PFSK-1 (cell line): ENCODE results near the gene PRR14.

Experiments used
- POLR2AphosphoS5 ChIP-seq: IDR thresholded peaks from 2 replicates; pipeline ENCODE4 v1.6.1; 2012; ENCODE audit warnings: low read depth, mild to moderate bottlenecking, control low read depth, low read length, moderate library complexity
- REST ChIP-seq, 2 experiments: IDR thresholded peaks; 2 replicates each; pipeline versions ENCODE4 v1.6.1 to v1.8.0; 2011 to 2012; ENCODE audit warnings: low read depth in 2 of 2, low read length in 2 of 2, control low read depth in 1 of 2, inconsistent platforms in 1 of 2, mild to moderate bottlenecking in 1 of 2, moderate library complexity in 1 of 2; ENCODE audit not compliant: insufficient read depth in 1 of 2
- TAF1 ChIP-seq: IDR thresholded peaks from 2 replicates; pipeline ENCODE4 v1.6.1; 2012; ENCODE audit warnings: low read length, control low read depth, borderline replicate concordance; ENCODE audit not compliant: insufficient read depth

GRCh38 chr16:30675143-30675542 lies 24.4 kb downstream of the PRR14 start:
- TF ChIP-seq POLR2AphosphoS5 (no peak), REST (IDR thresholded peaks at IDR 0.05; ENCODE audit: insufficient read depth in 1 of 2, low read depth in 2 of 2, low read length in 2 of 2) (no peak), TAF1 (no peak)
